ENCODE data around the gene ARHGAP25. TPM values are rescaled to one million over a fixed set of nuclear protein-coding genes. Genes with fewer than 3 reads are reported as not detected.

ARHGAP25 gene
- total RNA-seq, 1 experiment from 2014 or later, result 0.27 TPM

DNA sequence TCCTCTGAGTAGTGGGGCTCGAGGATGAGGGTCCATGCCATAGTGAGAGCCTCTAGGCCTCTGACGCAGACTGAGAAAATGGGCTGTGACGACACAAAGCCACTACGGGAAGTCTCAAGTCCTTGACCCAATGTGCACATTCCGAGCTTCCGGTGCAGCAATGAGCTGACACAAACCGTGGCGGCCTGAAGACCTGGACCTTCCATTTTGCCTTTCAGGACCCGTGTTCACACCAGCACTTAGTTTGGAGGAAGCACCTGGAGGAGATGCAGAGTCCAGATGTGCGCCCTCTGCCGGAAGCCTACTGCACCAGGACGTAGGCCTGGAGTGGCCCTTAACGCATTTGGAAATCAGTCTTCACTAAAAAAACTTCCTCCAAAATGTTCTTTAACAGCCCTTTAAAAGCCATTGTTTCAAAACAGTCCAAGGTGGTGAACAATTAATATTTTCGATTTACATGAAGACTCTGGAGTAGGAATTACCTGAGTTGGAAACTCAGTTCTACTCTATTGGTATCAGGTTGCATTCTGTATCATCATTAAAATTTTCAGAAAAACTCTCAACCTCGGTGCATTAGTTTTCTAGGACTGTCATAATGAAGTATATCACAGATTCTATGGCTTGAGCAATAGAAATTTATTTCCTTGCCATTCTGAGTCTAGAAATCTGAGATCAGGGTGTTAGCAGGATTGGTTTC lies 102.7 kb downstream of the ARHGAP25 start:
- ChIA-PET POLR2A (no interaction called here), CTCF (interaction anchor here (0.9 to 2.5 kb wide), 5 partner anchors 86 to 374 kb away, joined by 3 to 11 read pairs (median 6); no protein-coding TSS in a partner anchor), RAD21 (ENCODE audit: low non-redundant PET in 1 of 2, low total read pairs in 2 of 2, uncharacterized antibody in 2 of 2, unreplicated experiment in 2 of 2) (no interaction called here)
- intact Hi-C loops (cut with micrococcal nuclease), result loop anchor here (1.0 to 5.0 kb wide), 5 partner anchors 70 to 374 kb away; no protein-coding TSS in a partner anchor
- ATAC-seq (peak; percentile 98), DNase-seq (ENCODE audit: low read depth, low spot score) (peak; percentile 58)
- Histone ChIP-seq H3K36me3 (ENCODE audit: control insufficient read depth in 1 of 2, insufficient read depth in 2 of 2, low read length in 2 of 2) (no peaks in the 10 kb centered on the region), H3K9me3 (ENCODE audit: control insufficient read depth in 1 of 2, insufficient read depth in 1 of 2, low read depth in 1 of 2, low read length in 2 of 2) (no peaks in the 10 kb centered on the region), H3K27me3 (ENCODE audit: insufficient read depth, low read length) (no peaks in the 10 kb centered on the region), H3K9me2 (ENCODE audit: insufficient read depth) (no peaks in the 10 kb centered on the region), H4K20me1 (ENCODE audit: insufficient read depth) (no peaks in the 10 kb centered on the region), H2AFZ (ENCODE audit: low read depth, low read length, poor library complexity, severe bottlenecking) (peak overlapping the region; percentile 42), H3K27ac (ENCODE audit: low read depth, low read length) (no peak overlapping the region), H3K9ac (ENCODE audit: low read length) (no peak overlapping the region), H3K4me3 (replicated peaks in 1 of 2; ENCODE audit: low read depth in 1 of 2, low read length in 2 of 2) (no peak overlapping the region), H3K79me2 (ENCODE audit: insufficient read depth, low read length) (no peaks in the 10 kb centered on the region), H3K4me1 (ENCODE audit: control insufficient read depth in 1 of 2, insufficient read depth in 2 of 2, low read length in 2 of 2) (peaks cover 0 to 5% of the 10 kb centered on the region in 2 experiments; a peak in 1 of 4 replicates), H3K4me2 (ENCODE audit: low read length) (no peak overlapping the region)
- TF ChIP-seq POLR2AphosphoS5 (IDR thresholded peaks at IDR 0.05; ENCODE audit: low read depth, low read length) (no peak), RAD21 (IDR thresholded peaks at IDR 0.05; ENCODE audit: low read depth) (peak; percentile 57), ZFX (IDR thresholded peaks at IDR 0.05) (no peak), CBX3 (IDR thresholded peaks at IDR 0.05; ENCODE audit: low read depth) (0 out of 2 replicates have a peak, but pooled peaks have one; percentile 33), CTCF (IDR thresholded peaks at IDR 0.05 in 2 of 3, conservative IDR thresholded peaks at IDR 0.05 in 1 of 3; ENCODE audit: borderline replicate concordance in 1 of 3, insufficient read depth in 1 of 3, low read depth in 2 of 3, low read length in 2 of 3) (peak; percentile 75 to 94 (median 89))
- no TSS peak for BruUV-seq (replicated peaks)

GRCh38 chr2:68837861-68838341 lies 103.3 kb downstream of the ARHGAP25 start:
- ATAC-seq (no peak), DNase-seq (ENCODE audit: low read depth, low spot score) (no peak)
- RAD21 ChIA-PET (ENCODE audit: low non-redundant PET in 1 of 2, low total read pairs in 2 of 2, uncharacterized antibody in 2 of 2, unreplicated experiment in 2 of 2), result no interaction called here
- BruUV-seq (replicated peaks), result no TSS peak
- POLR2A ChIA-PET, result no interaction called here
- H3K4me2 ChIP-seq (ENCODE audit: low read length), result no peak overlapping the region
- no peaks in the 10 kb centered on the region for H3K27me3 ChIP-seq (ENCODE audit: insufficient read depth, low read length)
- no peaks in the 10 kb centered on the region for H3K36me3 ChIP-seq (ENCODE audit: control insufficient read depth in 1 of 2, insufficient read depth in 2 of 2, low read length in 2 of 2)
- no peak overlapping the region for H3K4me3 ChIP-seq (replicated peaks in 1 of 2; ENCODE audit: low read depth in 1 of 2, low read length in 2 of 2)
- no peak overlapping the region for H3K27ac ChIP-seq (ENCODE audit: low read depth, low read length)
- H2AFZ ChIP-seq (ENCODE audit: low read depth, low read length, poor library complexity, severe bottlenecking), result no peak overlapping the region
- H3K9ac ChIP-seq (ENCODE audit: low read length), result no peak overlapping the region
- no peaks in the 10 kb centered on the region for H4K20me1 ChIP-seq (ENCODE audit: insufficient read depth)
- no peaks in the 10 kb centered on the region for H3K9me2 ChIP-seq (ENCODE audit: insufficient read depth)
- no peaks in the 10 kb centered on the region for H3K4me1 ChIP-seq (ENCODE audit: control insufficient read depth in 1 of 2, insufficient read depth in 2 of 2, low read length in 2 of 2)
- CTCF ChIA-PET, result interaction anchor here (1.6 to 2.5 kb wide), 7 partner anchors 18 to 374 kb away, joined by 4 to 16 read pairs (median 7); no protein-coding TSS in a partner anchor
- H3K79me2 ChIP-seq (ENCODE audit: insufficient read depth, low read length), result no peaks in the 10 kb centered on the region
- no peaks in the 10 kb centered on the region for H3K9me3 ChIP-seq (ENCODE audit: control insufficient read depth in 1 of 2, insufficient read depth in 1 of 2, low read depth in 1 of 2, low read length in 2 of 2)
- intact Hi-C loops (cut with micrococcal nuclease), result loop anchor here (1.0 to 5.0 kb wide), 5 partner anchors 69 to 375 kb away; no protein-coding TSS in a partner anchor
- TF ChIP-seq EZH2phosphoT487 (IDR thresholded peaks at IDR 0.05; ENCODE audit: borderline replicate concordance), result no peak
- no peak for TF ChIP-seq SRF (IDR thresholded peaks at IDR 0.05; ENCODE audit: low read depth)
- no peak for TF ChIP-seq MAX (IDR thresholded peaks at IDR 0.05)
- TF ChIP-seq YY1 (IDR thresholded peaks at IDR 0.05; ENCODE audit: extremely low read depth, insufficient replicate concordance, low read depth, low read length), result no peak
- TF ChIP-seq RAD21 (IDR thresholded peaks at IDR 0.05; ENCODE audit: low read depth), result no peak
- no peak for TF ChIP-seq CEBPB (IDR thresholded peaks at IDR 0.05; ENCODE audit: low read depth)
- no peak for TF ChIP-seq EZH2 (IDR thresholded peaks at IDR 0.05)
- no peak for TF ChIP-seq REST (IDR thresholded peaks at IDR 0.05; ENCODE audit: low read depth)
